CD4-positive, alpha-beta T cell (primary cell): ENCODE measurements around the gene ONECUT3. TPM values are rescaled to one million over a fixed set of nuclear protein-coding genes. Genes with fewer than 3 reads are reported as not detected.

Source experiments
- ATAC-seq: fragments of 200-7000 bp; cut with Tn5 transposase; one replicate; pipeline ENCODE4 v1.10.0; 2022; ENCODE audit warnings: mild to moderate bottlenecking; ENCODE audit not compliant: poor library complexity
- CTCF ChIA-PET: fragments of 350-600 bp; sonication (Branson Sonifier 250); formaldehyde crosslinking; loops from one replicate; lab custom pipeline; 2021; ENCODE audit warnings: antibody characterized with exemption, inconsistent platforms; lab: Charles Lee
- POLR2A ChIA-PET: fragments of 350-600 bp; sonication (Branson Sonifier 250); formaldehyde crosslinking; loops from one replicate; lab custom pipeline; 2021; ENCODE audit warnings: antibody characterized with exemption, inconsistent platforms; lab: Charles Lee
- DNase-seq, 14 experiments: peaks; one replicate each; pipeline ENCODE4 v3.0.0-alpha.2; 2013 to 2020; ENCODE audit warnings: mixed read lengths in 2 of 14
- H3K27ac ChIP-seq, 2 donors: one replicate each; pipeline versions ENCODE4 v1.5.1 to v1.7.0; 2013; ENCODE audit warnings: low read length in 2 of 2, low read depth in 1 of 2, mild to moderate bottlenecking in 1 of 2
- H3K27me3 ChIP-seq, 2 experiments: 1 replicate in 1 of 2; 2 replicates in 1 of 2; pipeline versions ENCODE4 v1.6.1 to v1.7.0; 2013; ENCODE audit warnings: low read length in 2 of 2, control low read depth in 1 of 2, mild to moderate bottlenecking in 1 of 2, moderate library complexity in 1 of 2; ENCODE audit not compliant: insufficient read depth in 2 of 2, control insufficient read depth in 1 of 2
- H3K36me3 ChIP-seq: one replicate; pipeline ENCODE4 v1.6.1; 2013; ENCODE audit warnings: low read length, control low read depth; ENCODE audit not compliant: insufficient read depth
- H3K4me1 ChIP-seq: one replicate; pipeline ENCODE4 v1.6.1; 2013; ENCODE audit warnings: low read length, control low read depth; ENCODE audit not compliant: insufficient read depth
- H3K4me3 ChIP-seq: one replicate; pipeline ENCODE4 v1.5.1; 2013; ENCODE audit warnings: mild to moderate bottlenecking, low read length, moderate library complexity
- H3K9me3 ChIP-seq, 2 experiments: 1 replicate in 1 of 2; 2 replicates in 1 of 2; pipeline versions ENCODE4 v1.6.1 to v1.7.0; 2013; ENCODE audit warnings: low read length in 2 of 2, mild to moderate bottlenecking in 2 of 2, control low read depth in 1 of 2, moderate library complexity in 1 of 2; ENCODE audit not compliant: control insufficient read depth in 1 of 2, insufficient read depth in 1 of 2
- H3K27ac Mint-ChIP-seq: one replicate; pipeline ENCODE4 v1.8.0; 2020; ENCODE audit warnings: mixed read lengths
- H3K27me3 Mint-ChIP-seq: one replicate; pipeline ENCODE4 v1.8.0; 2021; ENCODE audit warnings: mixed read lengths
- H3K36me3 Mint-ChIP-seq: one replicate; pipeline ENCODE4 v1.8.0; 2021; ENCODE audit warnings: low read depth, mixed read lengths
- H3K4me1 Mint-ChIP-seq: one replicate; pipeline ENCODE4 v1.8.0; 2021; ENCODE audit warnings: low read depth, mixed read lengths
- H3K4me3 Mint-ChIP-seq: one replicate; pipeline ENCODE4 v1.8.0; 2020; ENCODE audit warnings: mild to moderate bottlenecking, mixed read lengths
- H3K9me3 Mint-ChIP-seq: one replicate; pipeline ENCODE4 v1.8.0; 2020; ENCODE audit warnings: mixed read lengths
- intact Hi-C, 2 experiments: fragments of 100-400 bp; cut with DNase I in 1 of 2; cut with micrococcal nuclease in 1 of 2; formaldehyde crosslinking; loops; one replicate each; pipeline versions ENCODE4 v1.15.1 to v1.9.0; 2023 to 2025; cut with DNase I, micrococcal nuclease
- total RNA-seq, 174 experiments: library from RNA in 2 of 174; stranded (reverse) in 2 of 174; gene quantifications; one replicate each; pipeline ENCODE4 v1.2.3 and lab custom pipeline; 2021 to 2026
- TF ChIP-seq, protein P1 (sequence below): fragments of 200-600 bp; IDR thresholded peaks from one replicate; pipeline ENCODE4 v1.8.0; 2022; ENCODE audit warnings: antibody characterized with exemption, mild to moderate bottlenecking

ONECUT3 gene
- total RNA-seq, 2 experiments from 2014 or later, result not detected

DNA sequence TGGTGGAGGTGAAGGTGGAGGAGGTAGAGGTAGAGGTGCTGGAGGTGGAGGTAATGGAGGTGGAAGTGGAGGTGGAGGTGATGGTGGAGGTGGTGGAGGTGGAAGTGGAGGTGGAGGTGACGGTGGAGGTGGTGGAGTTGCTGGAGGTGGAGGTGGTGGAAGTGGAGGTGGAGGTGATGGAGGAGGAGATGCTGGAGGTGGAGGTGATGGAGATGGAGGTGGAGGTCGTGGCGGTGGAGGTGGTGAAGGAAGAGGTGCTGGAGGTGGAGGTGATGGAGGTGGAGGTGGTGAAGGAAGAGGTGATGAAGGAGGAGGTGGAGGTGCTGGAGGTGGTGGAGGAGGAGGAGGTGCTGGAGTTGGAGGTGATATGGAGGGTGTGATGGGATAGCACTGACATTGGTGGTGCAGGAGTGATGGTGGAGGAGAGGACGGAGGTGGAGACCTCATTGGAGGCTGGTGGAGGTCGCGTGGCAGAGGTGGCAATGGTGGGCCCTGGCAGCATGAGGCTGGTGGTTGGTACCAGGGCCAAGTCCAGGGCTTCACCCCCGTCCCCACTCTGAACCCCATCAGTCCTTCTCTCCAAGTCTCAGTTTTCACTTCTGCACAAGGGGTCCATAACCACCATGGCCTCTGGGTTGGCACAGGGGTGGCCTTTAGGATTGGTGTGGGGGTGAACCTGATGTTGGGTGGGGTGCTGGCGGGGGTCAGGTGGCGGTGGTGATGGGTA is 15.8 kb downstream of the ONECUT3 start:
- intact Hi-C loops, result no loop called here
- H3K27me3 ChIP-seq, result peaks cover 77 to 88% of the 10 kb centered on the region in 2 experiments

DNA sequence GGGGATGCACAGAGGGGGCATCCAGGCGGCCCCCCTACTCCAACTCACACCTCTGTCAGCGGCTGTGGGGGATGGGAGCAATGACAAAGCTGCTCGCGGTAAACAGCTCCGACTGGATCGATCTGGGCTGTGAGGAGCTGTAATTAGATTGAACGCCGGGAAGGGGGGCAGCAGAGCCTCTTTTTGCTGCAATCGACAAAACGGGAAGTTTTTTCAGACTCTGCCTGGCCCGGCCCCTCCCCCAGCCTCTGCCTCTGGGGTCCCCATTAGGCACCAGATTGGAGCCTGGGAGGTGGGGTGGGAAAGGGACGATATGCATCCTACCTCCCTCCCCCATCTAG is 16.3 kb downstream of the ONECUT3 start:
- Histone ChIP-seq H3K4me1 (peaks cover 9% of the 10 kb centered on the region), H3K9me3 (peaks cover 15 to 54% of the 10 kb centered on the region in 2 experiments), H3K27ac (no peak overlapping the region), H3K27me3 (peaks cover 78 to 88% of the 10 kb centered on the region in 2 experiments), H3K4me3 (no peak overlapping the region), H3K36me3 (no peaks in the 10 kb centered on the region)
- ATAC-seq (no peak), DNase-seq (no peak)
- no peaks in the 10 kb centered on the region for H3K36me3 Mint-ChIP-seq
- ChIA-PET CTCF (interaction anchor here (2.1 kb wide), 1 partner anchor 223 kb away, joined by 8 read pairs; no protein-coding TSS in a partner anchor), POLR2A (no interaction called here)
- H3K4me3 Mint-ChIP-seq, result no peak overlapping the region
- H3K4me1 Mint-ChIP-seq, result no peaks in the 10 kb centered on the region
- H3K27me3 Mint-ChIP-seq, result peaks cover 87% of the 10 kb centered on the region
- TF ChIP-seq, protein P1, sequence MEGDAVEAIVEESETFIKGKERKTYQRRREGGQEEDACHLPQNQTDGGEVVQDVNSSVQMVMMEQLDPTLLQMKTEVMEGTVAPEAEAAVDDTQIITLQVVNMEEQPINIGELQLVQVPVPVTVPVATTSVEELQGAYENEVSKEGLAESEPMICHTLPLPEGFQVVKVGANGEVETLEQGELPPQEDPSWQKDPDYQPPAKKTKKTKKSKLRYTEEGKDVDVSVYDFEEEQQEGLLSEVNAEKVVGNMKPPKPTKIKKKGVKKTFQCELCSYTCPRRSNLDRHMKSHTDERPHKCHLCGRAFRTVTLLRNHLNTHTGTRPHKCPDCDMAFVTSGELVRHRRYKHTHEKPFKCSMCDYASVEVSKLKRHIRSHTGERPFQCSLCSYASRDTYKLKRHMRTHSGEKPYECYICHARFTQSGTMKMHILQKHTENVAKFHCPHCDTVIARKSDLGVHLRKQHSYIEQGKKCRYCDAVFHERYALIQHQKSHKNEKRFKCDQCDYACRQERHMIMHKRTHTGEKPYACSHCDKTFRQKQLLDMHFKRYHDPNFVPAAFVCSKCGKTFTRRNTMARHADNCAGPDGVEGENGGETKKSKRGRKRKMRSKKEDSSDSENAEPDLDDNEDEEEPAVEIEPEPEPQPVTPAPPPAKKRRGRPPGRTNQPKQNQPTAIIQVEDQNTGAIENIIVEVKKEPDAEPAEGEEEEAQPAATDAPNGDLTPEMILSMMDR, result no peak
- intact Hi-C loops, result no loop called here
- H3K9me3 Mint-ChIP-seq, result peaks cover 11% of the 10 kb centered on the region
- no peak overlapping the region for H3K27ac Mint-ChIP-seq

More for the DNA sequence above, 15.8 kb downstream of the ONECUT3 start:
- POLR2A ChIA-PET, result no interaction called here
- Histone ChIP-seq H3K4me1 (peaks cover 9% of the 10 kb centered on the region), H3K9me3 (peaks cover 15 to 51% of the 10 kb centered on the region in 2 experiments), H3K27ac (no peak overlapping the region), H3K4me3 (no peak overlapping the region), H3K36me3 (no peaks in the 10 kb centered on the region)
- Mint-ChIP-seq H3K4me3 (no peak overlapping the region), H3K9me3 (peaks cover 11% of the 10 kb centered on the region), H3K27ac (no peak overlapping the region), H3K36me3 (no peaks in the 10 kb centered on the region), H3K4me1 (no peaks in the 10 kb centered on the region), H3K27me3 (peaks cover 87% of the 10 kb centered on the region)
- DNase-seq (no peak), ATAC-seq (no peak)
- TF ChIP-seq, protein P1, result no peak
- CTCF ChIA-PET, result no interaction called here

DNA sequence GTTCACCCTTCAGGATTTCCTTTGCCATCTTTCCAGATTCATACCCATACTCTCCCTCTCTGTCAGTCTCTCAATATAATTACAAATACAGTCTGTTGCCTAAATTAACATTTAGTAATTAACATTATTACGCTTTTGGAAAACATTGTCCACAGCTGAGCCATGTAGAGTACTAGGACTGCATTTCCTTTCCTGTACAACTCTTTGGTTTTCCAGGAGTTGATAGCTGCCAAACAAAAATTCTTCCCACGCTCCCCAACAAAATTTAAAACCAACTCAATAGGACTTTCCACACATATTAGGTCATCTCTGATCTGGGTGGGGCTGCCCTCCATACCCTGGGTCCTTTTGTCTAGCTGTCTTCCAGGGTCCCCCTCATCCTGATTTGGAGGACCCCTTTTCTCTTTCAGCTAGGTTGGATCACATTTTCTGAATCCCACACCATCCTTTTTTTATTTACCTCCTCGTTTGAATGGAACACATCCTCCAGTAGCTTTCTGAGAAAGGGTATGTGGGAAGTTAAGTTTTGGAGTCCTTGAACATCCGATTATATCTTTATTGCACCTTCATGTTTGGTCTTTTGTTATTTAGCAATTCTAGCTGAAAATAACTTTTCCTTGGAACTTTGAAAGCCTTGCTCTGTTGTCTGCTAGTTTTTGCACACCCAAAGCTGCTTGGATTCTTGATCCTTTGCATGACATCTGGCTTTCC is 17.7 kb downstream of the ONECUT3 start:
- no peak overlapping the region for H3K27ac ChIP-seq
- H3K4me1 ChIP-seq, result peaks cover 9% of the 10 kb centered on the region
- H3K27me3 Mint-ChIP-seq, result peaks cover 82% of the 10 kb centered on the region
- H3K4me3 ChIP-seq, result no peak overlapping the region
- H3K4me3 Mint-ChIP-seq, result no peak overlapping the region
- no peaks in the 10 kb centered on the region for H3K36me3 ChIP-seq
- H3K27ac Mint-ChIP-seq, result no peak overlapping the region
- H3K9me3 ChIP-seq, result peaks cover 15 to 55% of the 10 kb centered on the region in 2 experiments
- no peaks in the 10 kb centered on the region for H3K4me1 Mint-ChIP-seq
- no peaks in the 10 kb centered on the region for H3K36me3 Mint-ChIP-seq
- ChIA-PET POLR2A (no interaction called here), CTCF (interaction anchor here (2.1 kb wide), 1 partner anchor 225 kb away, joined by 8 read pairs; no protein-coding TSS in a partner anchor)
- DNase-seq (no peak), ATAC-seq (no peak)
- TF ChIP-seq, protein P1, result no peak
- H3K9me3 Mint-ChIP-seq, result peaks cover 11% of the 10 kb centered on the region
- intact Hi-C loops, result no loop called here
- peaks cover 73 to 88% of the 10 kb centered on the region in 2 experiments for H3K27me3 ChIP-seq
